PFSK-1 (cell line): ENCODE results near the gene PCID2.

ENCODE experiments used
- FOXP2 ChIP-seq: optimal IDR thresholded peaks from 2 replicates; pipeline ENCODE3; 2011; ENCODE audit warnings: borderline replicate concordance, control low read depth, inconsistent platforms; ENCODE audit not compliant: insufficient read depth; ENCODE audit errors: extremely low read length, extremely low read depth
- POLR2AphosphoS5 ChIP-seq: IDR thresholded peaks from 2 replicates; pipeline ENCODE4 v1.6.1; 2012; ENCODE audit warnings: low read depth, mild to moderate bottlenecking, control low read depth, low read length, moderate library complexity
- REST ChIP-seq, 2 experiments: IDR thresholded peaks; 2 replicates each; pipeline versions ENCODE4 v1.6.1 to v1.8.0; 2011 to 2012; ENCODE audit warnings: low read depth in 2 of 2, low read length in 2 of 2, control low read depth in 1 of 2, inconsistent platforms in 1 of 2, mild to moderate bottlenecking in 1 of 2, moderate library complexity in 1 of 2; ENCODE audit not compliant: insufficient read depth in 1 of 2
- SIN3A ChIP-seq: IDR thresholded peaks from 2 replicates; pipeline ENCODE4 v1.6.1; 2012; ENCODE audit warnings: mild to moderate bottlenecking, low read length, moderate library complexity, borderline replicate concordance; ENCODE audit not compliant: insufficient read depth
- TAF1 ChIP-seq: IDR thresholded peaks from 2 replicates; pipeline ENCODE4 v1.6.1; 2012; ENCODE audit warnings: low read length, control low read depth, borderline replicate concordance; ENCODE audit not compliant: insufficient read depth

The PCID2 gene

GRCh38 chr13:113223070-113223469, 14.6 kb upstream of the PCID2 start:
- no peak for TF ChIP-seq SIN3A

- TF ChIP-seq REST (IDR thresholded peaks at IDR 0.05; ENCODE audit: insufficient read depth in 1 of 2, low read depth in 2 of 2, low read length in 2 of 2) (no peak), POLR2AphosphoS5 (no peak), SIN3A (no peak), FOXP2 (no peak), TAF1 (no peak)
Measured at GRCh38 chr13:113220877-113221276, 12.4 kb upstream of the PCID2 start.

GRCh38 chr13:113220141-113220598, 11.7 kb upstream of the PCID2 start:
- TF ChIP-seq FOXP2 (no peak), TAF1 (no peak), POLR2AphosphoS5 (no peak), SIN3A (no peak), REST (IDR thresholded peaks at IDR 0.05; ENCODE audit: insufficient read depth in 1 of 2, low read depth in 2 of 2, low read length in 2 of 2) (no peak)

GRCh38 chr13:113219256-113219940, 10.9 kb upstream of the PCID2 start:
- TF ChIP-seq TAF1 (no peak), FOXP2 (no peak), REST (IDR thresholded peaks at IDR 0.05; ENCODE audit: insufficient read depth in 1 of 2, low read depth in 2 of 2, low read length in 2 of 2) (no peak), POLR2AphosphoS5 (no peak), SIN3A (no peak)

- TF ChIP-seq REST (IDR thresholded peaks at IDR 0.05; ENCODE audit: insufficient read depth in 1 of 2, low read depth in 2 of 2, low read length in 2 of 2) (no peak), SIN3A (no peak), POLR2AphosphoS5 (no peak), TAF1 (no peak), FOXP2 (no peak)
Measured at GRCh38 chr13:113218586-113218985, 10.1 kb upstream of the PCID2 start.
